ENCODE data around the gene TSEN15.

DNA sequence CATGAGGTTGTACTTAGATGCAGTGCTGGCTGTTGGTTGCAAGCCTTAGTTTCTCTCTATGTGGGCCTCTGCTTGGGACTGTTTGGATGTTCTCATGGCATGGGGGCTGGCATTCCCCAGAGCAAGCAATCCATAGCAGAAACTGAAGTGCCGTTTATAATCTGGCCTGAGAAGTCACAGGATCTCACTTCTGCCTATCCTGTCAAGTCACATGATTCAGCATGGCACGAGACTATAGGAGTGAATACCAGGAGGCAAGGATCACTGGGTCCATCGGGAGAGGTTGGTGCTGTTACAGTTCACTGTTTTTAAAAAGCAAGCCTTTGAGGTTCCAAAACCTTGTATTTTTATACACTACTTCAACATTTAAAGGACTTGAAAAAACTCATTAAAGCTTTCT lies 30.7 kb upstream of the TSEN15 start:
- no peak for TF ChIP-seq POLR2AphosphoS5 (IDR thresholded peaks at IDR 0.05; ENCODE audit: low read depth, low read length)
- TF ChIP-seq POLR2A (IDR thresholded peaks at IDR 0.05; ENCODE audit: low read depth, low read length), result no peak
- TF ChIP-seq TAF1 (IDR thresholded peaks at IDR 0.05; ENCODE audit: low read depth, low read length), result no peak
